GM21515 (cell line): ENCODE measurements around the gene LRFN2.

Source experiments
- ATAC-seq: cut with Tn5 transposase; IDR thresholded peaks from one replicate; pipeline ENCODE4 v1.9.1; 2021; ENCODE audit not compliant: unreplicated experiment

Gene LRFN2

GRCh38 chr6:40480678-40481077 lies 106.5 kb downstream of the LRFN2 start:
- ATAC-seq: no peak

- ATAC-seq: no peak
Observed at GRCh38 chr6:40479706-40480105, 107.5 kb downstream of the LRFN2 start.

GRCh38 chr6:40477246-40478126 lies 109.7 kb downstream of the LRFN2 start:
- no peak for ATAC-seq

GRCh38 chr6:40476673-40477072 lies 110.5 kb downstream of the LRFN2 start:
- ATAC-seq: no peak

- no peak for ATAC-seq
Observed at GRCh38 chr6:40474937-40475336, 112.2 kb downstream of the LRFN2 start.

- ATAC-seq: no peak
Observed at GRCh38 chr6:40473026-40473425, 114.1 kb downstream of the LRFN2 start.

- ATAC-seq: no peak
Observed at GRCh38 chr6:40472353-40472752, 114.8 kb downstream of the LRFN2 start.

- ATAC-seq: no peak
Observed at GRCh38 chr6:40471243-40471642, 115.9 kb downstream of the LRFN2 start.

GRCh38 chr6:40469323-40469722 lies 117.8 kb downstream of the LRFN2 start:
- no peak for ATAC-seq

- no peak for ATAC-seq
Observed at GRCh38 chr6:40466986-40467539, 120.1 kb downstream of the LRFN2 start.

GRCh38 chr6:40461643-40462042 lies 125.5 kb downstream of the LRFN2 start:
- no peak for ATAC-seq

GRCh38 chr6:40460380-40460779 lies 126.8 kb downstream of the LRFN2 start:
- no peak for ATAC-seq

GRCh38 chr6:40457261-40457660 lies 129.9 kb downstream of the LRFN2 start:
- no peak for ATAC-seq

- ATAC-seq: no peak
Observed at GRCh38 chr6:40456390-40457013, 130.7 kb downstream of the LRFN2 start.

- no peak for ATAC-seq
Observed at GRCh38 chr6:40455686-40456389, 131.3 kb downstream of the LRFN2 start.

GRCh38 chr6:40450483-40450882 lies 136.7 kb downstream of the LRFN2 start:
- no peak for ATAC-seq

GRCh38 chr6:40444811-40445210 lies 142.4 kb downstream of the LRFN2 start:
- ATAC-seq: no peak

GRCh38 chr6:40444312-40444711 lies 142.9 kb downstream of the LRFN2 start:
- ATAC-seq: no peak

- ATAC-seq: no peak
Observed at GRCh38 chr6:40443842-40444241, 143.3 kb downstream of the LRFN2 start.

GRCh38 chr6:40442591-40442990 lies 144.6 kb downstream of the LRFN2 start:
- ATAC-seq: no peak

GRCh38 chr6:40441150-40441549 lies 146.0 kb downstream of the LRFN2 start:
- no peak for ATAC-seq

- no peak for ATAC-seq
Observed at GRCh38 chr6:40440053-40440452, 147.1 kb downstream of the LRFN2 start.
